ENCODE data around the gene CACNA1S.

DNA sequence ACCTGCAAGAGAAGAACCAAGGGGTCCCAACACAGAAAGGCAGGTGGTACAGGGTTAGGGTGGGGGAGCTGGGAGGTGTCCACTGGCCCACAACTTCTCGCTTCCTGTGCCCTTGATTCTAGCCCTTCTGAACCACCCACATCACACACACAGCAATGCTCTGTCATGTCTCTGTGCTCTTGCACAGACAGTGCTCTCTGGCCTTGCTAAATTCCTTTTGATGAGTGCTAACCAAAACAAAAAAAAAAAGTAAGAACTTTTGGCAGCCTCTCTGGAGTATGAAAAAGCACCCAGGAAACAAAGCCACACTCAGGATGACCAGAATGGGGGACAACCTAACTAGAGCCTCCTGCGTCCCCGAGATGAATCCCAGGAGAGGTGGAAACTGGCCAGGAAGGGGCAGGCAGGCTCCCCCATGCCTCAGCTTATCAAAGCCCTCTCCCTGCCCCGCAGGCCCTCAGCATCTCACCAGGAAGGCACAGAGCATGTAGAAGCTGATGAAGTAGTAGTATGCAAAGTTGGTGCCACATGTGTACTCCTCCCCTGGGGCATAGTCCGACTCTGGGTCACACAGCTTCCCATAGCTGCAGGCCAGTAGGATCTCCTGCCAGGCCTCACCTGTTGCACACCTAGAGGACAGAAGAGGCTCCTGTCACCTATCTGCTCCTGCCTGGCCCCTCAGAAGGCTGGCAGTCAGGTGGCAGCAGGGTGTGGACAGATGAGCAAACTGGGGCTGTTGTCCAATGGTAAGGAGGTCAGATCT is 61.5 kb downstream of the CACNA1S start:
- TF ChIP-seq CTCF (IDR thresholded peaks at IDR 0.05) (no peak), POLR2A (IDR thresholded peaks at IDR 0.05) (no peak)
